HG03460 (cell line): ENCODE results near the gene PRKACB.
A peak's percentile ranks its signal among the peaks of the same experiment; 100 is the strongest.
"Not testable (repeated sequence)": the region's sequence is repeated elsewhere in the genome, so short reads cannot be mapped to it uniquely, and the experiment has no call there.

Experiments used
- ATAC-seq: cut with Tn5 transposase; IDR thresholded peaks from one replicate; pipeline ENCODE4 v1.9.1; 2021; ENCODE audit not compliant: unreplicated experiment

Gene PRKACB

GRCh38 chr1:84143796-84144565 lies at the start of gene PRKACB:
PRKACB (plus strand) TSS chr1:84144271; CDS start chr1:84144362, 91 bp downstream.
- peak; percentile 95 for ATAC-seq

GRCh38 chr1:84095308-84095707 lies 48.8 kb upstream of the PRKACB start:
- no peak for ATAC-seq

GRCh38 chr1:84096176-84096575 lies 47.9 kb upstream of the PRKACB start:
- no peak for ATAC-seq

GRCh38 chr1:84101204-84101603 lies 42.9 kb upstream of the PRKACB start:
- no peak for ATAC-seq

- ATAC-seq, result peak; percentile 81
Observed at GRCh38 chr1:84103197-84103992, 40.7 kb upstream of the PRKACB start.

GRCh38 chr1:84107538-84107937 lies 36.5 kb upstream of the PRKACB start:
- not testable (repeated sequence) for ATAC-seq

- ATAC-seq, result no peak
Observed at GRCh38 chr1:84107955-84108354, 36.1 kb upstream of the PRKACB start.

- no peak for ATAC-seq
Observed at GRCh38 chr1:84108900-84109578, 35.0 kb upstream of the PRKACB start.

- ATAC-seq, result no peak
Observed at GRCh38 chr1:84110629-84111028, 33.4 kb upstream of the PRKACB start.

GRCh38 chr1:84116558-84116957 lies 27.5 kb upstream of the PRKACB start:
- no peak for ATAC-seq

GRCh38 chr1:84117868-84118267 lies 26.2 kb upstream of the PRKACB start:
- no peak for ATAC-seq

GRCh38 chr1:84121360-84121759 lies 22.7 kb upstream of the PRKACB start:
- ATAC-seq, result no peak

GRCh38 chr1:84122780-84123382 lies 21.2 kb upstream of the PRKACB start:
- no peak for ATAC-seq

- ATAC-seq, result no peak
Observed at GRCh38 chr1:84133479-84133878, 10.6 kb upstream of the PRKACB start.

GRCh38 chr1:84135341-84135740 lies 8.7 kb upstream of the PRKACB start:
- ATAC-seq, result no peak

- ATAC-seq, result no peak
Observed at GRCh38 chr1:84141182-84142003, 2.7 kb upstream of the PRKACB start.

GRCh38 chr1:84145068-84145467 lies 997 bp downstream of the PRKACB start:
- ATAC-seq, result no peak

- ATAC-seq, result no peak
Observed at GRCh38 chr1:84146411-84147032, 2.5 kb downstream of the PRKACB start.

- ATAC-seq, result no peak
Observed at GRCh38 chr1:84148758-84149157, 4.7 kb downstream of the PRKACB start.

GRCh38 chr1:84152649-84153056 lies 8.6 kb downstream of the PRKACB start:
- peak; percentile 77 for ATAC-seq
